ENCODE data around the gene SCN1A. TPM values are rescaled to one million over a fixed set of nuclear protein-coding genes. Genes with fewer than 3 reads are reported as not detected.

SCN1A gene
- total and polyA plus RNA-seq, 2 experiments from 2014 or later = 1.2 to 1.3 TPM

- Histone ChIP-seq H3K4me2 (no peak overlapping the region), H3K9me2 (ENCODE audit: insufficient read depth) (no peaks in the 10 kb centered on the region; the same call in 1 of the 2 replicates), H4K20me1 (replicated peaks; ENCODE audit: insufficient read depth) (no peaks in the 10 kb centered on the region), H3K4me1 (ENCODE audit: insufficient read depth) (no peaks in the 10 kb centered on the region), H3K27me3 (ENCODE audit: insufficient read depth) (no peaks in the 10 kb centered on the region), H3F3A (replicated peaks; ENCODE audit: low read depth) (no peaks in the 10 kb centered on the region), H3K36me3 (ENCODE audit: insufficient read depth) (no peaks in the 10 kb centered on the region), H3K4me3 (no peak overlapping the region), H3K79me2 (replicated peaks; ENCODE audit: insufficient read depth) (no peaks in the 10 kb centered on the region), H2AFZ (no peak overlapping the region), H3K27ac (ENCODE audit: low read depth) (no peak overlapping the region)
- H3K36me3 Mint-ChIP-seq (ENCODE audit: low read depth) = no peaks in the 10 kb centered on the region
- DNase-seq (ENCODE audit: low spot score) (no peak), ATAC-seq (no peak)
- TF ChIP-seq EZH2 (IDR thresholded peaks at IDR 0.05; ENCODE audit: low read depth, unreplicated experiment) (no peak), STAT1 (IDR thresholded peaks at IDR 0.05; ENCODE audit: unreplicated experiment) (no peak), CREB1 (CRISPR knock-in tag; IDR thresholded peaks at IDR 0.05; ENCODE audit: low read depth) (no peak), ZNF114 (CRISPR knock-in tag; IDR thresholded peaks at IDR 0.05) (no peak), ETS1 (IDR thresholded peaks at IDR 0.05) (no peak), POLR2AphosphoS5 (IDR thresholded peaks at IDR 0.05; ENCODE audit: low read depth) (no peak), REST (IDR thresholded peaks at IDR 0.05; ENCODE audit: unreplicated experiment) (no peak), NANOG (IDR thresholded peaks at IDR 0.05; ENCODE audit: borderline replicate concordance) (no peak), ZNF331 (CRISPR knock-in tag; IDR thresholded peaks at IDR 0.05; ENCODE audit: low read depth) (no peak), ZNF462 (CRISPR knock-in tag; IDR thresholded peaks at IDR 0.05) (no peak), CTCF (conservative IDR thresholded peaks at IDR 0.05; ENCODE audit: low read depth in 2 of 2) (no peak), JUNB (IDR thresholded peaks at IDR 0.05; ENCODE audit: unreplicated experiment) (no peak), EZH2phosphoT487 (IDR thresholded peaks at IDR 0.05; ENCODE audit: unreplicated experiment) (no peak)
- H3K4me3 Mint-ChIP-seq = no peak overlapping the region
- no peaks in the 10 kb centered on the region for H3K9me3 Mint-ChIP-seq
- H3K4me1 Mint-ChIP-seq = no peaks in the 10 kb centered on the region
- no peak overlapping the region for H3K27ac Mint-ChIP-seq
- no peaks in the 10 kb centered on the region for H3K27me3 Mint-ChIP-seq (ENCODE audit: insufficient read depth, low read depth, poor library complexity)
These were observed 29.2 kb upstream of the SCN1A start for GRCh38 chr2:166156985-166157490.

Data from GM23338 (cell line).